Measurements from ENCODE around the gene TMA7.

The TMA7 gene

DNA sequence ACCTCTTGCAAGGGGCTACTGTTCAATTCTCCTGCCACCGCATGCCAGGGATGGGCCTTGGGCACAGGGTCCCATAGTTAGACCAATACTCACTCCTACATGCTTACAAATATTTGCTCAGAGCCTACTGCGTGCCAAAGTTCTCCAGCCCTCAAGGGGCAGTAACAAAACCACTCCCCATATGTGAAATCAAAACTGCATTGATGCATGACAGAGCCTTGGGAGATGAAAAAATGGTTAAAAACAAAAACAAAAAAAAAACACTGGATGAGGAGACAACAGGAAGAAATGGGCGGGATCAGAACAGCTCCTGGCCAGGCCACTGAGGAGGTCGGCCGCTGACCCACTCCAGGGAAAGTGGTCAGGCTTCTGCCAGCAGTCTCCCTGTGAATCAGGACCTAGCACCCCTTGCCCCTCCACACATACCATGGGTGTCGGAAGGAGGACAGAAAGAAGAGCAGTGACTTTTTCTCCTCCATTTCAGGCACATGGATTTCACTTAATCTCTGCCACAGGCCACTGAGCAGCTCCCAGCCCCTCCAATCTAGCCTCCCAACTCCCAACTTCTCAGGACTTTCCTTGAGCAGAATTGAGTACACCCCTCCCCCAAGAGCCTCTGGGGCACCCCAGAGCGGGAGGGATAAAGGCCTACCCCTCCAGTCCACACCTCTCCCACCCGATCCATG, 13.0 kb upstream of the TMA7 start:
- Histone ChIP-seq H3K27ac (ENCODE audit: low read length) (no peak overlapping the region), H3K9me3 (replicated peaks; ENCODE audit: insufficient read depth, low read length) (no peaks in the 10 kb centered on the region), H3K9ac (ENCODE audit: low read length) (no peak overlapping the region), H3K79me2 (ENCODE audit: low read length) (no peaks in the 10 kb centered on the region), H3K4me1 (ENCODE audit: low read length) (no peaks in the 10 kb centered on the region), H3K36me3 (replicated peaks; ENCODE audit: insufficient read depth, low read length) (no peaks in the 10 kb centered on the region), H3K4me2 (ENCODE audit: low read depth, low read length) (no peak overlapping the region), H2AFZ (ENCODE audit: low read length) (no peak overlapping the region), H3K9me2 (replicated peaks; ENCODE audit: insufficient read depth, low read length) (no peaks in the 10 kb centered on the region), H3K27me3 (replicated peaks; ENCODE audit: insufficient read depth, low read length) (peaks cover 39% of the 10 kb centered on the region), H4K20me1 (ENCODE audit: insufficient read depth, low read length) (no peaks in the 10 kb centered on the region), H3F3A (ENCODE audit: insufficient read depth, low read length) (peaks cover 6% of the 10 kb centered on the region), H3K4me3 (ENCODE audit: low read length) (no peak overlapping the region)
- no peak for DNase-seq
- TF ChIP-seq EZH2 (optimal IDR thresholded peaks at IDR 0.05; ENCODE audit: low read depth, low read length) (no peak), EZH2phosphoT487 (IDR thresholded peaks at IDR 0.05; ENCODE audit: low read length) (no peak)
- TF ChIP-seq, protein P1, sequence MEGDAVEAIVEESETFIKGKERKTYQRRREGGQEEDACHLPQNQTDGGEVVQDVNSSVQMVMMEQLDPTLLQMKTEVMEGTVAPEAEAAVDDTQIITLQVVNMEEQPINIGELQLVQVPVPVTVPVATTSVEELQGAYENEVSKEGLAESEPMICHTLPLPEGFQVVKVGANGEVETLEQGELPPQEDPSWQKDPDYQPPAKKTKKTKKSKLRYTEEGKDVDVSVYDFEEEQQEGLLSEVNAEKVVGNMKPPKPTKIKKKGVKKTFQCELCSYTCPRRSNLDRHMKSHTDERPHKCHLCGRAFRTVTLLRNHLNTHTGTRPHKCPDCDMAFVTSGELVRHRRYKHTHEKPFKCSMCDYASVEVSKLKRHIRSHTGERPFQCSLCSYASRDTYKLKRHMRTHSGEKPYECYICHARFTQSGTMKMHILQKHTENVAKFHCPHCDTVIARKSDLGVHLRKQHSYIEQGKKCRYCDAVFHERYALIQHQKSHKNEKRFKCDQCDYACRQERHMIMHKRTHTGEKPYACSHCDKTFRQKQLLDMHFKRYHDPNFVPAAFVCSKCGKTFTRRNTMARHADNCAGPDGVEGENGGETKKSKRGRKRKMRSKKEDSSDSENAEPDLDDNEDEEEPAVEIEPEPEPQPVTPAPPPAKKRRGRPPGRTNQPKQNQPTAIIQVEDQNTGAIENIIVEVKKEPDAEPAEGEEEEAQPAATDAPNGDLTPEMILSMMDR (IDR thresholded peaks at IDR 0.05; ENCODE audit: low read length), result no peak

DNA sequence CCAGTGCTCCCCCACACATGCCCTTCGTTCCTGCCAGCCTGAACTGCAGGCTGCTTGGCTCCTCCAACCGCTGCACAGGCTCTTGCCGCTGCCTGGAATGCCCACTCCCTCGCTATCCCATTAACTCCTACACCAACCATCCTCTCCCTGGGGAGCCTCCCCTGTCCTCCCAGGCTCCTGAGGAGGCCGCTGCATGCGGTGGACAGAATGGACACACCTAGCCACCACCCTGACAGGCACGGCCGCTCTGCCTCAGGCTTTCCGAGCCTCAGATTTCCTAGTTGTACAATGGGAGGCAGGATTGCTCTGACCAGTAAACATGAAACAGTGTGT, 12.5 kb upstream of the TMA7 start:
- H3K4me1 ChIP-seq (ENCODE audit: low read length), result no peaks in the 10 kb centered on the region

DNA sequence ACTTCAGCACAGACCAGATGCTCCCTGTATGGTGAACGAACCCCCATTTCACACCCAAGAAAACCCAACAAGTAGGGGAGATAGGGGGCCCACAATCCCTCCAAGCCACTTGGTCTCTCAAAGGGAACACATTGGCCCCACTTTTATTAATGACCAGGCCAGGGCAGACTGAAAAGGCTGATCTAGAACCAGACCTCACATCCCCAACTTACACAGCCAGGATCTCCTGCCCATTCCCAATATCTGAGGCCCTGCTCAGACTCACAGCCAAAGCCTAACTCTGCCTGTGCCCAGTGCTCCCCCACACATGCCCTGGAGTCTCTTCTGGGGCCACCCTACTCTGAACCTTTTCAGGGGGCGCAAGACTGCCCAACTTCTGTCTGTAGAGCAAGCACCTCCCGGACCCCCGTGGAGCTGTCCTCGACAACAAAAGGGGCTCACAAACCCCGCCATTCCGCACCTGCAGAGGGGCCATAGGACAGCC, 11.9 kb upstream of the TMA7 start:
- Histone ChIP-seq H3K4me2 (ENCODE audit: low read depth, low read length) (no peak overlapping the region), H3F3A (ENCODE audit: insufficient read depth, low read length) (peaks cover 6% of the 10 kb centered on the region), H3K36me3 (replicated peaks; ENCODE audit: insufficient read depth, low read length) (no peaks in the 10 kb centered on the region), H3K27ac (ENCODE audit: low read length) (no peak overlapping the region), H3K4me1 (ENCODE audit: low read length) (no peaks in the 10 kb centered on the region), H2AFZ (ENCODE audit: low read length) (no peak overlapping the region), H3K27me3 (replicated peaks; ENCODE audit: insufficient read depth, low read length) (peaks cover 34% of the 10 kb centered on the region), H4K20me1 (ENCODE audit: insufficient read depth, low read length) (no peaks in the 10 kb centered on the region), H3K79me2 (ENCODE audit: low read length) (no peaks in the 10 kb centered on the region), H3K9me3 (replicated peaks; ENCODE audit: insufficient read depth, low read length) (no peaks in the 10 kb centered on the region), H3K9ac (ENCODE audit: low read length) (no peak overlapping the region), H3K9me2 (replicated peaks; ENCODE audit: insufficient read depth, low read length) (no peaks in the 10 kb centered on the region), H3K4me3 (ENCODE audit: low read length) (no peak overlapping the region)
- DNase-seq, result no peak
- TF ChIP-seq EZH2 (optimal IDR thresholded peaks at IDR 0.05; ENCODE audit: low read depth, low read length) (no peak), EZH2phosphoT487 (IDR thresholded peaks at IDR 0.05; ENCODE audit: low read length) (no peak)
- TF ChIP-seq, protein P1 (IDR thresholded peaks at IDR 0.05; ENCODE audit: low read length), result no peak

More for the DNA sequence above, 12.5 kb upstream of the TMA7 start:
- DNase-seq, result no peak
- no peaks in the 10 kb centered on the region for H4K20me1 ChIP-seq (ENCODE audit: insufficient read depth, low read length)
- H3K4me3 ChIP-seq (ENCODE audit: low read length), result no peak overlapping the region
- H3K27me3 ChIP-seq (replicated peaks; ENCODE audit: insufficient read depth, low read length), result peaks cover 39% of the 10 kb centered on the region
- peaks cover 6% of the 10 kb centered on the region for H3F3A ChIP-seq (ENCODE audit: insufficient read depth, low read length)
- no peak overlapping the region for H2AFZ ChIP-seq (ENCODE audit: low read length)
- no peaks in the 10 kb centered on the region for H3K9me3 ChIP-seq (replicated peaks; ENCODE audit: insufficient read depth, low read length)
- TF ChIP-seq, protein P1 (IDR thresholded peaks at IDR 0.05; ENCODE audit: low read length), result no peak
- no peak for TF ChIP-seq EZH2 (optimal IDR thresholded peaks at IDR 0.05; ENCODE audit: low read depth, low read length)
- TF ChIP-seq EZH2phosphoT487 (IDR thresholded peaks at IDR 0.05; ENCODE audit: low read length), result no peak
- H3K27ac ChIP-seq (ENCODE audit: low read length), result no peak overlapping the region
- no peaks in the 10 kb centered on the region for H3K36me3 ChIP-seq (replicated peaks; ENCODE audit: insufficient read depth, low read length)
- no peaks in the 10 kb centered on the region for H3K9me2 ChIP-seq (replicated peaks; ENCODE audit: insufficient read depth, low read length)
- H3K9ac ChIP-seq (ENCODE audit: low read length), result no peak overlapping the region
- no peak overlapping the region for H3K4me2 ChIP-seq (ENCODE audit: low read depth, low read length)
- no peaks in the 10 kb centered on the region for H3K79me2 ChIP-seq (ENCODE audit: low read length)
